A549 (cell line): Measurements from ENCODE around the gene MFN2. TPM values are rescaled to one million over a fixed set of nuclear protein-coding genes. Genes with fewer than 3 reads are reported as not detected.

ENCODE experiments used
- ATAC-seq, 2 experiments: fragments of 200-7000 bp in 1 of 2; fragments of >200 bp in 1 of 2; cut with Nextera tagmentation in 1 of 2; cut with Tn5 transposase in 1 of 2; 3 replicates each; pipeline versions ENCODE4 v1.8.0 to v1.9.1; 2018 to 2020; ENCODE audit warnings: mild to moderate bottlenecking in 1 of 2, moderate library complexity in 1 of 2
- CTCF ChIA-PET: fragments of 300-600 bp; sonication (Branson Sonifier 250); formaldehyde crosslinking; extraction: SDS; loops from one replicate; lab custom pipeline; 2021; ENCODE audit warnings: antibody characterized with exemption, inconsistent platforms; lab: Yijun Ruan, JAX
- POLR2A ChIA-PET: fragments of 350-600 bp; formaldehyde crosslinking; extraction: SDS; loops from one replicate; lab custom pipeline; 2021; ENCODE audit warnings: antibody characterized with exemption, inconsistent platforms; lab: Yijun Ruan, JAX
- DNase-seq, 2 experiments: peaks; one replicate each; pipeline versions ENCODE4 v3.0.0 to v3.0.0-alpha.2; 2011 to 2016; ENCODE audit warnings: low read depth in 1 of 2, low spot score in 1 of 2
- FAIRE-seq: peaks from 2 replicates; lab custom pipeline; 2011; peaks lifted over from hg19 to GRCh38; lab: Jason Lieb, UNC
- H3K27ac ChIP-seq, 2 experiments: fragments of >200 bp; sonication (Bioruptor Twin); formaldehyde crosslinking; 3 replicates each; pipeline ENCODE4 v1.5.1; 2016 to 2017
- H3K4me1 ChIP-seq: fragments of >200 bp; sonication (Bioruptor Twin); formaldehyde crosslinking; 3 replicates; pipeline ENCODE4 v1.6.1; 2016
- H3K4me2 ChIP-seq: fragments of >200 bp; sonication (Bioruptor Twin); formaldehyde crosslinking; 3 replicates; pipeline ENCODE4 v1.6.1; 2016
- H3K4me3 ChIP-seq: fragments of >200 bp; sonication (Bioruptor Twin); formaldehyde crosslinking; 3 replicates; pipeline ENCODE4 v1.5.1; 2016
- H3K9me3 ChIP-seq: fragments of >200 bp; sonication (Bioruptor Twin); formaldehyde crosslinking; 3 replicates; pipeline ENCODE4 v1.6.1; 2016
- CHD4 ChIP-seq: fragments of 200-600 bp; sonication (generic); IDR thresholded peaks from 2 replicates; pipeline ENCODE4 v1.6.1; 2016; ENCODE audit warnings: antibody characterized with exemption, mild to moderate bottlenecking, borderline replicate concordance
- ESRRA ChIP-seq: fragments of 150-350 bp; IDR thresholded peaks from 2 replicates; pipeline ENCODE4 v1.6.1; 2014; ENCODE audit warnings: mild to moderate bottlenecking, low read length, borderline replicate concordance
- FOSL2 ChIP-seq, 2 experiments: fragments of 450-650 bp in 1 of 2; fragments of >200 bp in 1 of 2; sonication (Bioruptor Twin) in 1 of 2; formaldehyde crosslinking; IDR thresholded peaks; 2 replicates each; pipeline versions ENCODE4 v1.5.0 to v1.6.1; 2016 to 2020; ENCODE audit warnings: mild to moderate bottlenecking in 1 of 2, moderate library complexity in 1 of 2
- FOXS1 ChIP-seq: fragments of 250-450 bp; sonication (Bioruptor Pico); IDR thresholded peaks from 2 replicates; pipeline ENCODE4 v1.5.0; 2020; ENCODE audit warnings: mild to moderate bottlenecking, moderate library complexity
- HEYL ChIP-seq: fragments of 250-450 bp; sonication (Bioruptor Pico); IDR thresholded peaks from 2 replicates; pipeline ENCODE4 v1.8.0; 2021; ENCODE audit warnings: mild to moderate bottlenecking, moderate library complexity
- HOXB5 ChIP-seq: fragments of 250-450 bp; sonication (Bioruptor Pico); IDR thresholded peaks from 2 replicates; pipeline ENCODE4 v1.5.0; 2020; ENCODE audit warnings: mild to moderate bottlenecking, moderate library complexity
- MAFK ChIP-seq: fragments of 450-650 bp; IDR thresholded peaks from 2 replicates; pipeline ENCODE4 v1.6.1; 2014; ENCODE audit not compliant: partially characterized antibody
- NPAS2 ChIP-seq: fragments of 250-450 bp; sonication (Bioruptor Pico); IDR thresholded peaks from 2 replicates; pipeline ENCODE4 v1.8.0; 2022; ENCODE audit warnings: mild to moderate bottlenecking, moderate library complexity, borderline replicate concordance
- SMC3 ChIP-seq: fragments of >200 bp; sonication (Bioruptor Twin); formaldehyde crosslinking; IDR thresholded peaks from 3 replicates; pipeline ENCODE4 v1.6.1; 2018; ENCODE audit warnings: inconsistent platforms
- SREBF2 ChIP-seq: fragments of 450-650 bp; IDR thresholded peaks from 2 replicates; pipeline ENCODE4 v1.6.1; 2014; ENCODE audit warnings: mild to moderate bottlenecking, moderate library complexity
- TP53 ChIP-seq: fragments of 250-450 bp; sonication (Bioruptor Pico); IDR thresholded peaks from 2 replicates; pipeline ENCODE4 v1.5.0; 2021; ENCODE audit warnings: mild to moderate bottlenecking, moderate library complexity
- ZFP36 ChIP-seq: fragments of 450-650 bp; IDR thresholded peaks from 2 replicates; pipeline ENCODE4 v1.6.1; 2014; ENCODE audit warnings: borderline replicate concordance; ENCODE audit not compliant: partially characterized antibody
- WGBS: methylation state at CpG from one replicate; pipeline ENCODE4 v1.1.6; 2017; ENCODE audit errors: missing lambda C conversion rate; 5-methylcytosine and 5-hydroxymethylcytosine counted together
- polyA plus RNA-seq, 4 experiments: library from polyadenylated mRNA; depleted of rRNA in 3 of 4; stranded (reverse); fragments of >200 nt; fragmentation: RNase III in 1 of 4; extraction: RNeasy Plus Mini Kit Qiagen cat#74134 plus additional on column Dnase treatment in 1 of 4; gene quantifications; 2 replicates in 3 of 4; 3 replicates in 1 of 4; pipeline ENCODE4 v1.2.3, GENCODE V29; 2011 to 2017
- TF ChIP-seq, protein P1 (sequence below): fragments of >200 bp; sonication (Bioruptor Twin); formaldehyde crosslinking; IDR thresholded peaks from 3 replicates; pipeline ENCODE4 v1.5.1; 2016
- TF ChIP-seq, protein P2 (sequence below): fragments of 200-600 bp; sonication (generic); IDR thresholded peaks from 2 replicates; pipeline ENCODE4 v1.6.1; 2016; ENCODE audit warnings: antibody characterized with exemption, mild to moderate bottlenecking, moderate library complexity
- TF ChIP-seq, protein P3 (sequence below): fragments of 250-450 bp; sonication (Bioruptor Pico); IDR thresholded peaks from 2 replicates; pipeline ENCODE4 v1.5.0; 2020; ENCODE audit warnings: low read depth, mild to moderate bottlenecking, moderate library complexity

MFN2 gene
- polyA plus RNA-seq, 2 of the 4 experiments (the other 2 are of a cell fraction): 34.7 to 36.8 TPM

DNA sequence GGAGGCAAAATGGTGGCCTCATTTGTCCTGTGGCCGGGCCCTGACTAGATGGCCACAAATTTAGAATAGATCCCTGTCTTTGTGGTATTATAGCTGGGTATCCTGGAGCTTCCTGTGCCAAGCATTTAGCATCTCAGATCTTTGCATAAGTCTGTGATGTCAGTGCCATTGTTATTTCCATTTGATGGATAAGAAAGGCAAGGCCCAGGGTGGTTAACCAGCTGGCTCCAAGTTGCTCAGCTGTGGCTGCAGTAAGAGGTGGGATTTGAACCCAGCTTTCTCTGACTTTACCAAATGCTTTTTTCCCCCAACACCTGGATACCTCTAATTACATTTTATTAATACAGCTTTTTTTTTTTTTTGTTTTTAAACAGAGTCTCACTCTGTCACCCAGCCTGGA is 71.1 kb downstream of the MFN2 start (continued):
- TF ChIP-seq, protein P1, sequence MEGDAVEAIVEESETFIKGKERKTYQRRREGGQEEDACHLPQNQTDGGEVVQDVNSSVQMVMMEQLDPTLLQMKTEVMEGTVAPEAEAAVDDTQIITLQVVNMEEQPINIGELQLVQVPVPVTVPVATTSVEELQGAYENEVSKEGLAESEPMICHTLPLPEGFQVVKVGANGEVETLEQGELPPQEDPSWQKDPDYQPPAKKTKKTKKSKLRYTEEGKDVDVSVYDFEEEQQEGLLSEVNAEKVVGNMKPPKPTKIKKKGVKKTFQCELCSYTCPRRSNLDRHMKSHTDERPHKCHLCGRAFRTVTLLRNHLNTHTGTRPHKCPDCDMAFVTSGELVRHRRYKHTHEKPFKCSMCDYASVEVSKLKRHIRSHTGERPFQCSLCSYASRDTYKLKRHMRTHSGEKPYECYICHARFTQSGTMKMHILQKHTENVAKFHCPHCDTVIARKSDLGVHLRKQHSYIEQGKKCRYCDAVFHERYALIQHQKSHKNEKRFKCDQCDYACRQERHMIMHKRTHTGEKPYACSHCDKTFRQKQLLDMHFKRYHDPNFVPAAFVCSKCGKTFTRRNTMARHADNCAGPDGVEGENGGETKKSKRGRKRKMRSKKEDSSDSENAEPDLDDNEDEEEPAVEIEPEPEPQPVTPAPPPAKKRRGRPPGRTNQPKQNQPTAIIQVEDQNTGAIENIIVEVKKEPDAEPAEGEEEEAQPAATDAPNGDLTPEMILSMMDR: no peak
- TF ChIP-seq SREBF2 (no peak), TP53 (CRISPR knock-in tag) (no peak), HOXB5 (CRISPR knock-in tag) (no peak), ESRRA (no peak)

DNA sequence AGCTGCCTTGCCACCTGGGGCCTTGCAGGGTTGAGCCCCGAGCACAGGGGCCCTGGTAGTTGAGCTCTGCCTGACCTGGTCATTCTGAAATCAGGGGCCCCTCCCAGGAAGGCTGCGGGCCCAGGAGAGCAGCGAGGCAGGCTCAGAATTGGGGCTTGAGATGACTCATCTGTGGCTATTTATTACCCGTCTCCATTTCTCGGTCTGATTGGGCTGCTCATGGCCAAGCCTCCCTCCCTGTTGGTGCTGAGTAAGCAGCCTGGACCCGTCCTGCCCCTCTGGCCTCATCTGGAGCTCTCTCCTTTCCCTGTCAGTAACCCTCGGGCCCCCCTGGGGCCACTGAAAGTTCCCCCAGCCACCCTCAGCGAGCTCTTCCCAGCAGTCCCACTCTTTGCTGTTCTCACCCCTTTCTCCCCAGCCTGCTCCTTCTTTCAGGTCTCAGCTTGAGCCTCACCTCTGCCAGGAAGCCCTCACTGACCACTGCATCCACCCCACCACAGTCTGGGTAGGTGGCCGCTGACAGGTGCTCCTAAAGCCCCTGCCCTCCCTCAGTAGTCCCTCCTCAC is 71.8 kb downstream of the MFN2 start:
- peaks cover 8% of the 10 kb centered on the region; the same call in 1 of the 3 replicates for H3K4me1 ChIP-seq
- POLR2A ChIA-PET: interaction anchor here (0.7 kb wide), 1 partner anchor 144 kb away, joined by 3 read pairs; no protein-coding TSS in a partner anchor
- H3K27ac ChIP-seq: peak overlapping the region in 1 of 2 experiments; percentile 68; a peak in 2 of 6 replicates
- ATAC-seq (peak; percentile 84 to 89), DNase-seq (peak; percentile 38 to 50), FAIRE-seq (no peak)
- 7% methylated on average over 6 of the region's 9 CpGs for WGBS
- H3K9me3 ChIP-seq: no peaks in the 10 kb centered on the region
- H3K4me2 ChIP-seq: peak overlapping the region; percentile 19; the same call in 1 of the 3 replicates
- CTCF ChIA-PET: interaction anchor here (0.6 to 2.9 kb wide), 4 partner anchors 11 to 219 kb away, joined by 3 to 12 read pairs (median 4); no protein-coding TSS in a partner anchor
- TF ChIP-seq, protein P2, sequence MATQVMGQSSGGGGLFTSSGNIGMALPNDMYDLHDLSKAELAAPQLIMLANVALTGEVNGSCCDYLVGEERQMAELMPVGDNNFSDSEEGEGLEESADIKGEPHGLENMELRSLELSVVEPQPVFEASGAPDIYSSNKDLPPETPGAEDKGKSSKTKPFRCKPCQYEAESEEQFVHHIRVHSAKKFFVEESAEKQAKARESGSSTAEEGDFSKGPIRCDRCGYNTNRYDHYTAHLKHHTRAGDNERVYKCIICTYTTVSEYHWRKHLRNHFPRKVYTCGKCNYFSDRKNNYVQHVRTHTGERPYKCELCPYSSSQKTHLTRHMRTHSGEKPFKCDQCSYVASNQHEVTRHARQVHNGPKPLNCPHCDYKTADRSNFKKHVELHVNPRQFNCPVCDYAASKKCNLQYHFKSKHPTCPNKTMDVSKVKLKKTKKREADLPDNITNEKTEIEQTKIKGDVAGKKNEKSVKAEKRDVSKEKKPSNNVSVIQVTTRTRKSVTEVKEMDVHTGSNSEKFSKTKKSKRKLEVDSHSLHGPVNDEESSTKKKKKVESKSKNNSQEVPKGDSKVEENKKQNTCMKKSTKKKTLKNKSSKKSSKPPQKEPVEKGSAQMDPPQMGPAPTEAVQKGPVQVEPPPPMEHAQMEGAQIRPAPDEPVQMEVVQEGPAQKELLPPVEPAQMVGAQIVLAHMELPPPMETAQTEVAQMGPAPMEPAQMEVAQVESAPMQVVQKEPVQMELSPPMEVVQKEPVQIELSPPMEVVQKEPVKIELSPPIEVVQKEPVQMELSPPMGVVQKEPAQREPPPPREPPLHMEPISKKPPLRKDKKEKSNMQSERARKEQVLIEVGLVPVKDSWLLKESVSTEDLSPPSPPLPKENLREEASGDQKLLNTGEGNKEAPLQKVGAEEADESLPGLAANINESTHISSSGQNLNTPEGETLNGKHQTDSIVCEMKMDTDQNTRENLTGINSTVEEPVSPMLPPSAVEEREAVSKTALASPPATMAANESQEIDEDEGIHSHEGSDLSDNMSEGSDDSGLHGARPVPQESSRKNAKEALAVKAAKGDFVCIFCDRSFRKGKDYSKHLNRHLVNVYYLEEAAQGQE: no peak
- TF ChIP-seq CHD4: no peak
- TF ChIP-seq HOXB5 (CRISPR knock-in tag): no peak
- no peak for TF ChIP-seq ZFP36
- TF ChIP-seq, protein P3, sequence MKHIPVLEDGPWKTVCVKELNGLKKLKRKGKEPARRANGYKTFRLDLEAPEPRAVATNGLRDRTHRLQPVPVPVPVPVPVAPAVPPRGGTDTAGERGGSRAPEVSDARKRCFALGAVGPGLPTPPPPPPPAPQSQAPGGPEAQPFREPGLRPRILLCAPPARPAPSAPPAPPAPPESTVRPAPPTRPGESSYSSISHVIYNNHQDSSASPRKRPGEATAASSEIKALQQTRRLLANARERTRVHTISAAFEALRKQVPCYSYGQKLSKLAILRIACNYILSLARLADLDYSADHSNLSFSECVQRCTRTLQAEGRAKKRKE (CRISPR knock-in tag): no peak
- no peak for TF ChIP-seq SMC3
- TF ChIP-seq, protein P1: no peak
- no peak for TF ChIP-seq FOSL2 (IDR thresholded peaks at IDR 0.05)
- TF ChIP-seq FOSL2 (CRISPR knock-in tag; IDR thresholded peaks at IDR 0.05): peak; percentile 66
- no peak for TF ChIP-seq HEYL (CRISPR knock-in tag)
- TF ChIP-seq NPAS2 (CRISPR knock-in tag): no peak
- no peak for TF ChIP-seq FOXS1 (CRISPR knock-in tag)
- peak; percentile 78 for TF ChIP-seq MAFK
- no peak for TF ChIP-seq TP53 (CRISPR knock-in tag)
- no peak overlapping the region for H3K4me3 ChIP-seq
